HepG2 (cell line): ENCODE results near the gene TNFRSF25. TPM values are rescaled to one million over a fixed set of nuclear protein-coding genes. Genes with fewer than 3 reads are reported as not detected.

Experiments used
- PRMT3 ChIP-seq: sonication (generic); formaldehyde crosslinking; IDR thresholded peaks from 2 replicates; pipeline ENCODE4 v1.8.1; 2022; ENCODE audit warnings: low read depth, mild to moderate bottlenecking, moderate library complexity, missing genetic modification reagents, borderline replicate concordance
- RAD21 ChIP-seq: fragments of 450-650 bp; formaldehyde crosslinking; IDR thresholded peaks from 2 replicates; pipeline ENCODE4 v1.5.0; 2020; ENCODE audit warnings: mild to moderate bottlenecking
- RFXANK ChIP-seq: IDR thresholded peaks from 2 replicates; pipeline ENCODE4 v1.6.1; 2016
- XRCC5 ChIP-seq: fragments of 200-400 bp; formaldehyde crosslinking; optimal IDR thresholded peaks from 2 replicates; pipeline ENCODE3; 2017; ENCODE audit warnings: mild to moderate bottlenecking, low read length
- ZNF572 ChIP-seq: sonication (generic); formaldehyde crosslinking; IDR thresholded peaks from 2 replicates; pipeline ENCODE4 v1.5.1; 2020; ENCODE audit warnings: mild to moderate bottlenecking, missing genetic modification reagents
- ZNF7 ChIP-seq: IDR thresholded peaks from 2 replicates; pipeline ENCODE4 v1.6.1; 2016; ENCODE audit warnings: missing biosample characterization, missing genetic modification reagents
- polyA plus RNA-seq, 8 experiments: library from polyadenylated mRNA; depleted of rRNA in 3 of 8; stranded (reverse) in 7 of 8; unstranded in 1 of 8; fragments of >200 nt; fragmentation: Illumina TruSeq in 4 of 8; extraction: Trizol in 4 of 8; gene quantifications; 2 replicates each; pipeline versions ENCODE4 v1.2.1 to v1.2.3, GENCODE V29; 2011 to 2016; ENCODE audit warnings: low read depth in 4 of 8, missing spikeins in 1 of 8, mixed read lengths in 1 of 8; ENCODE audit not compliant: insufficient read depth in 1 of 8
- total RNA-seq, 5 experiments: library from RNA; depleted of rRNA; stranded (reverse); fragments of >200 nt; fragmentation: Illumina TruSeq; extraction: Trizol; gene quantifications; 2 replicates each; pipeline ENCODE4 v1.2.3, GENCODE V29; 2016; ENCODE audit warnings: low read depth in 1 of 5
- TF ChIP-seq, protein P1 (sequence below): sonication (generic); formaldehyde crosslinking; IDR thresholded peaks from 2 replicates; pipeline ENCODE4 v1.5.0; 2020; ENCODE audit warnings: mild to moderate bottlenecking, missing genetic modification reagents, moderate library complexity
- TF ChIP-seq, protein P2 (sequence below): sonication (generic); formaldehyde crosslinking; IDR thresholded peaks from 2 replicates; pipeline ENCODE4 v1.4.0; 2020; ENCODE audit warnings: mild to moderate bottlenecking, missing genetic modification reagents
- TF ChIP-seq, protein P3 (sequence below): IDR thresholded peaks from 2 replicates; pipeline ENCODE4 v1.4.0; 2020; ENCODE audit warnings: mild to moderate bottlenecking, missing genetic modification reagents

The TNFRSF25 gene
- total and polyA plus RNA-seq, 2 of the 13 experiments (the other 11 are each of a cell fraction or from before 2014, with no cell fraction given): 1.4 to 1.5 TPM

DNA sequence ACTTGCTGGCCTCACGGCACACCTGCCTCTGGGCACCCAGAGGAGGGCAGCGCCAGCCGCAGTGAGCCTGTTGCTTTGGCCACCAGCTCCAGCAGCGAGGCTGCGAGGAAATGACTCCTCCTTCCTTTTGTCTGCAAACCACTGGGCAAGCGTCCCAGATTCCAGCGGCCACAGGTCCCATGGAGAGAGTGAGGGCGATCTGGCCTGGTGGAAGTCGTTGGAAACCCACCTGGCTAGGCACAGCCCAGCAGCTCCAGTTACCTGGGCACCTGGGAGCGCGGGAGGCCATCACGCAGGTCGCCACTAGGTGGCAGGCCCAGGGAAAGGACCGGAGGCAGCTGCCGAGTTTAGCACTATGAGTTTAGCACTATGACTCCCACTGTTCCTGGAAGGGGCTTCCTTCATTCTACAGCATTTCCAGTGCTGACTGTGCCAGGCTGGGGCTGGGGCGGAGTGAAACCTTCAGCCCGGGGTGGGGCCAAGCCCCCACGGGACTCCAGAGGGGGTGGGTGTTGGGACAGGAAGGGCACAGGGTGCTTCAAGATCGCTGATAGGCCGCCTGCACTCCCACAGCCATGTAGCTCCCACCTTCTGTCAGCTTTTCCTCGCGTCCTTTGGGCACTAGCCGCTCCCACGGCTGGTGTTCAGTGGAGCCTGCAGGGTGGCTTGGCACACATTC lies 42.5 kb downstream of the TNFRSF25 start (continued):
- TF ChIP-seq, protein P1, sequence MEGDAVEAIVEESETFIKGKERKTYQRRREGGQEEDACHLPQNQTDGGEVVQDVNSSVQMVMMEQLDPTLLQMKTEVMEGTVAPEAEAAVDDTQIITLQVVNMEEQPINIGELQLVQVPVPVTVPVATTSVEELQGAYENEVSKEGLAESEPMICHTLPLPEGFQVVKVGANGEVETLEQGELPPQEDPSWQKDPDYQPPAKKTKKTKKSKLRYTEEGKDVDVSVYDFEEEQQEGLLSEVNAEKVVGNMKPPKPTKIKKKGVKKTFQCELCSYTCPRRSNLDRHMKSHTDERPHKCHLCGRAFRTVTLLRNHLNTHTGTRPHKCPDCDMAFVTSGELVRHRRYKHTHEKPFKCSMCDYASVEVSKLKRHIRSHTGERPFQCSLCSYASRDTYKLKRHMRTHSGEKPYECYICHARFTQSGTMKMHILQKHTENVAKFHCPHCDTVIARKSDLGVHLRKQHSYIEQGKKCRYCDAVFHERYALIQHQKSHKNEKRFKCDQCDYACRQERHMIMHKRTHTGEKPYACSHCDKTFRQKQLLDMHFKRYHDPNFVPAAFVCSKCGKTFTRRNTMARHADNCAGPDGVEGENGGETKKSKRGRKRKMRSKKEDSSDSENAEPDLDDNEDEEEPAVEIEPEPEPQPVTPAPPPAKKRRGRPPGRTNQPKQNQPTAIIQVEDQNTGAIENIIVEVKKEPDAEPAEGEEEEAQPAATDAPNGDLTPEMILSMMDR (CRISPR knock-in tag): peak; percentile 93
- no peak for TF ChIP-seq PRMT3 (CRISPR knock-in tag)
- TF ChIP-seq, protein P2, sequence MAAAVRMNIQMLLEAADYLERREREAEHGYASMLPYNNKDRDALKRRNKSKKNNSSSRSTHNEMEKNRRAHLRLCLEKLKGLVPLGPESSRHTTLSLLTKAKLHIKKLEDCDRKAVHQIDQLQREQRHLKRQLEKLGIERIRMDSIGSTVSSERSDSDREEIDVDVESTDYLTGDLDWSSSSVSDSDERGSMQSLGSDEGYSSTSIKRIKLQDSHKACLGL (CRISPR knock-in tag): no peak
- TF ChIP-seq ZNF7 (CRISPR knock-in tag): no peak
- no peak for TF ChIP-seq ZNF572 (CRISPR knock-in tag)
- no peak for TF ChIP-seq RFXANK (CRISPR knock-in tag)
- peak; percentile 88 for TF ChIP-seq XRCC5
- TF ChIP-seq RAD21 (CRISPR knock-in tag): peak; percentile 63
- TF ChIP-seq, protein P3, sequence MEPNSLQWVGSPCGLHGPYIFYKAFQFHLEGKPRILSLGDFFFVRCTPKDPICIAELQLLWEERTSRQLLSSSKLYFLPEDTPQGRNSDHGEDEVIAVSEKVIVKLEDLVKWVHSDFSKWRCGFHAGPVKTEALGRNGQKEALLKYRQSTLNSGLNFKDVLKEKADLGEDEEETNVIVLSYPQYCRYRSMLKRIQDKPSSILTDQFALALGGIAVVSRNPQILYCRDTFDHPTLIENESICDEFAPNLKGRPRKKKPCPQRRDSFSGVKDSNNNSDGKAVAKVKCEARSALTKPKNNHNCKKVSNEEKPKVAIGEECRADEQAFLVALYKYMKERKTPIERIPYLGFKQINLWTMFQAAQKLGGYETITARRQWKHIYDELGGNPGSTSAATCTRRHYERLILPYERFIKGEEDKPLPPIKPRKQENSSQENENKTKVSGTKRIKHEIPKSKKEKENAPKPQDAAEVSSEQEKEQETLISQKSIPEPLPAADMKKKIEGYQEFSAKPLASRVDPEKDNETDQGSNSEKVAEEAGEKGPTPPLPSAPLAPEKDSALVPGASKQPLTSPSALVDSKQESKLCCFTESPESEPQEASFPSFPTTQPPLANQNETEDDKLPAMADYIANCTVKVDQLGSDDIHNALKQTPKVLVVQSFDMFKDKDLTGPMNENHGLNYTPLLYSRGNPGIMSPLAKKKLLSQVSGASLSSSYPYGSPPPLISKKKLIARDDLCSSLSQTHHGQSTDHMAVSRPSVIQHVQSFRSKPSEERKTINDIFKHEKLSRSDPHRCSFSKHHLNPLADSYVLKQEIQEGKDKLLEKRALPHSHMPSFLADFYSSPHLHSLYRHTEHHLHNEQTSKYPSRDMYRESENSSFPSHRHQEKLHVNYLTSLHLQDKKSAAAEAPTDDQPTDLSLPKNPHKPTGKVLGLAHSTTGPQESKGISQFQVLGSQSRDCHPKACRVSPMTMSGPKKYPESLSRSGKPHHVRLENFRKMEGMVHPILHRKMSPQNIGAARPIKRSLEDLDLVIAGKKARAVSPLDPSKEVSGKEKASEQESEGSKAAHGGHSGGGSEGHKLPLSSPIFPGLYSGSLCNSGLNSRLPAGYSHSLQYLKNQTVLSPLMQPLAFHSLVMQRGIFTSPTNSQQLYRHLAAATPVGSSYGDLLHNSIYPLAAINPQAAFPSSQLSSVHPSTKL (CRISPR knock-in tag): no peak
